IMR-90 (cell line): ENCODE measurements around the gene NETO2. TPM values are rescaled to one million over a fixed set of nuclear protein-coding genes. Genes with fewer than 3 reads are reported as not detected.
A peak's percentile ranks its signal among the peaks of the same experiment; 100 is the strongest.

Experiments
- ATAC-seq: fragments of 200-7000 bp; cut with Tn5 transposase; 2 replicates; pipeline ENCODE4 v1.9.1; 2020; ENCODE audit warnings: low read depth, mild to moderate bottlenecking, moderate library complexity
- BruUV-seq: library from RNA; stranded (reverse); fragments of 400-500 nt; replicated peaks from 2 replicates; lab custom pipeline; 2021; lab: Mats Ljungman, UMichigan
- CTCF ChIA-PET: fragments of 300-600 bp; formaldehyde crosslinking; extraction: SDS; loops from one replicate; lab custom pipeline; 2021; ENCODE audit warnings: antibody characterized with exemption; lab: Yijun Ruan, JAX
- POLR2A ChIA-PET: fragments of 300-600 bp; sonication (Branson Sonifier 250); formaldehyde crosslinking; loops from one replicate; lab custom pipeline; 2022; ENCODE audit warnings: antibody characterized with exemption; ENCODE audit not compliant: unreplicated experiment; lab: Charles Lee
- DNase-seq: peaks from one replicate; pipeline ENCODE4 v3.0.0; 2013
- H2AFZ ChIP-seq: replicated peaks from 2 replicates; pipeline ENCODE3; 2013; ENCODE audit warnings: low read length, mild to moderate bottlenecking; ENCODE audit not compliant: poor library complexity
- H2AK5ac ChIP-seq: 2 replicates; pipeline ENCODE4 v1.6.1; 2013; ENCODE audit warnings: low read depth, low read length, inconsistent platforms
- H2AK9ac ChIP-seq: replicated peaks from 2 replicates; pipeline ENCODE3; 2013; ENCODE audit warnings: mild to moderate bottlenecking, low read depth, low read length, moderate library complexity; ENCODE audit not compliant: poor library complexity
- H2BK120ac ChIP-seq: 2 replicates; pipeline ENCODE4 v1.6.1; 2013; ENCODE audit warnings: low read depth, low read length, inconsistent platforms
- H2BK15ac ChIP-seq: 3 replicates; pipeline ENCODE4 v1.6.1; 2013; ENCODE audit warnings: low read depth, low read length, inconsistent platforms
- H2BK20ac ChIP-seq: 2 replicates; pipeline ENCODE4 v1.6.1; 2013; ENCODE audit warnings: low read depth, mild to moderate bottlenecking, inconsistent platforms, low read length, moderate library complexity
- H2BK5ac ChIP-seq: 2 replicates; pipeline ENCODE4 v1.6.1; 2013; ENCODE audit warnings: mild to moderate bottlenecking, low read depth, low read length, inconsistent platforms; ENCODE audit not compliant: poor library complexity, severe bottlenecking
- H3K14ac ChIP-seq: replicated peaks from 2 replicates; pipeline ENCODE4 v1.6.1; 2013; ENCODE audit warnings: low read depth, low read length, inconsistent platforms
- H3K18ac ChIP-seq: 2 replicates; pipeline ENCODE4 v1.6.1; 2013; ENCODE audit warnings: low read depth, low read length, control low read depth
- H3K23ac ChIP-seq: 2 replicates; pipeline ENCODE4 v1.6.1; 2013; ENCODE audit warnings: low read depth, low read length, inconsistent platforms
- H3K27ac ChIP-seq: 2 replicates; pipeline ENCODE4 v1.5.1; 2013; ENCODE audit warnings: mild to moderate bottlenecking, control low read depth, low read length; ENCODE audit not compliant: insufficient read depth
- H3K27me3 ChIP-seq: 2 replicates; pipeline ENCODE4 v1.6.1; 2013; ENCODE audit warnings: low read length; ENCODE audit not compliant: control insufficient read depth, insufficient read depth
- H3K36me3 ChIP-seq: 2 replicates; pipeline ENCODE4 v1.6.1; 2013; ENCODE audit warnings: low read length, mixed read lengths; ENCODE audit not compliant: control insufficient read depth, insufficient read depth
- H3K4ac ChIP-seq: 2 replicates; pipeline ENCODE4 v1.6.1; 2013; ENCODE audit warnings: low read depth, low read length, inconsistent platforms
- H3K4me1 ChIP-seq: 2 replicates; pipeline ENCODE4 v1.6.1; 2013; ENCODE audit warnings: low read length, mixed read lengths; ENCODE audit not compliant: control insufficient read depth, insufficient read depth
- H3K4me2 ChIP-seq: 2 replicates; pipeline ENCODE4 v1.6.1; 2013; ENCODE audit warnings: low read depth, mild to moderate bottlenecking, control low read depth, low read length, moderate library complexity
- H3K4me3 ChIP-seq: 2 replicates; pipeline ENCODE4 v1.5.1; 2013; ENCODE audit warnings: low read depth, mild to moderate bottlenecking, control low read depth, low read length, moderate library complexity; ENCODE audit not compliant: insufficient read depth
- H3K56ac ChIP-seq: 2 replicates; pipeline ENCODE4 v1.6.1; 2013; ENCODE audit warnings: low read length, inconsistent platforms; ENCODE audit not compliant: insufficient read depth; ENCODE audit errors: extremely low read depth
- H3K79me1 ChIP-seq, 2 experiments: 2 replicates each; pipeline ENCODE4 v1.6.1; 2013; ENCODE audit warnings: low read length in 2 of 2, inconsistent platforms in 1 of 2, low read depth in 1 of 2
- H3K9ac ChIP-seq: 2 replicates; pipeline ENCODE4 v1.6.1; 2013; ENCODE audit warnings: low read depth, low read length, control low read depth
- H3K9me1 ChIP-seq: 2 replicates; pipeline ENCODE4 v1.6.1; 2013; ENCODE audit warnings: low read length, inconsistent platforms; ENCODE audit not compliant: insufficient read depth
- H3K9me3 ChIP-seq: 2 replicates; pipeline ENCODE4 v1.6.1; 2013; ENCODE audit warnings: low read length; ENCODE audit not compliant: control insufficient read depth, insufficient read depth
- H4K20me1 ChIP-seq: 2 replicates; pipeline ENCODE4 v1.6.1; 2013; ENCODE audit warnings: low read length, inconsistent platforms; ENCODE audit not compliant: insufficient read depth
- H4K5ac ChIP-seq: 2 replicates; pipeline ENCODE4 v1.6.1; 2013; ENCODE audit warnings: mild to moderate bottlenecking, low read depth, low read length, control low read depth
- H4K8ac ChIP-seq, 2 experiments: 2 replicates each; pipeline ENCODE4 v1.6.1; 2013; ENCODE audit warnings: low read depth in 2 of 2, low read length in 2 of 2, control low read depth in 1 of 2, inconsistent platforms in 1 of 2
- H4K91ac ChIP-seq: 2 replicates; pipeline ENCODE4 v1.6.1; 2013; ENCODE audit warnings: low read depth, low read length, inconsistent platforms; ENCODE audit not compliant: insufficient read depth
- CEBPB ChIP-seq: IDR thresholded peaks from 2 replicates; pipeline ENCODE4 v1.6.1; 2012; ENCODE audit warnings: low read depth, low read length, improper control_type of control experiment
- CHD1 ChIP-seq: IDR thresholded peaks from 2 replicates; pipeline ENCODE4 v1.6.1; 2012; ENCODE audit warnings: low read depth, low read length, improper control_type of control experiment
- CTCF ChIP-seq: conservative IDR thresholded peaks from 2 replicates; pipeline ENCODE4 v1.5.1; 2012; ENCODE audit warnings: mild to moderate bottlenecking, low read depth, low read length, improper control_type of control experiment
- ELK1 ChIP-seq: fragments of 150-350 bp; IDR thresholded peaks from 2 replicates; pipeline ENCODE4 v1.6.1; 2016; ENCODE audit warnings: low read depth, mild to moderate bottlenecking, low read length, moderate library complexity, borderline replicate concordance
- FOS ChIP-seq: fragments of 150-350 bp; IDR thresholded peaks from 2 replicates; pipeline ENCODE4 v1.6.1; 2016; ENCODE audit warnings: low read depth, low read length
- MAZ ChIP-seq: IDR thresholded peaks from 2 replicates; pipeline ENCODE4 v1.6.1; 2012; ENCODE audit warnings: low read depth, mild to moderate bottlenecking, low read length, improper control_type of control experiment, moderate library complexity, borderline replicate concordance
- MXI1 ChIP-seq: IDR thresholded peaks from 2 replicates; pipeline ENCODE4 v1.6.1; 2012; ENCODE audit warnings: low read depth, mild to moderate bottlenecking, low read length, moderate library complexity, borderline replicate concordance
- NFE2L2 ChIP-seq: fragments of 150-350 bp; IDR thresholded peaks from 2 replicates; pipeline ENCODE4 v1.6.1; 2016; ENCODE audit warnings: low read depth, mild to moderate bottlenecking, low read length
- POLR2A ChIP-seq: IDR thresholded peaks from 2 replicates; pipeline ENCODE4 v1.6.1; 2012; ENCODE audit warnings: mild to moderate bottlenecking, low read depth, low read length
- RAD21 ChIP-seq: IDR thresholded peaks from 2 replicates; pipeline ENCODE4 v1.6.1; 2012; ENCODE audit warnings: low read length, improper control_type of control experiment
- RCOR1 ChIP-seq: IDR thresholded peaks from 2 replicates; pipeline ENCODE4 v1.6.1; 2012; ENCODE audit warnings: mild to moderate bottlenecking, low read length, improper control_type of control experiment; ENCODE audit not compliant: insufficient replicate concordance
- SMC3 ChIP-seq: fragments of 150-350 bp; IDR thresholded peaks from 2 replicates; pipeline ENCODE4 v1.6.1; 2016; ENCODE audit warnings: low read depth, mild to moderate bottlenecking, antibody characterized with exemption, low read length, moderate library complexity
- USF2 ChIP-seq: fragments of 150-350 bp; IDR thresholded peaks from 2 replicates; pipeline ENCODE4 v1.6.1; 2017; ENCODE audit warnings: mild to moderate bottlenecking, antibody characterized with exemption, low read length, low read depth
- WGBS, 2 experiments: methylation state at CpG; one replicate each; pipeline versions ENCODE4 v1.1.5 to v1.1.7; 2013; ENCODE audit warnings: missing lambda C conversion rate in 2 of 2; ENCODE audit not compliant: insufficient read length in 1 of 2; ENCODE audit errors: extremely low coverage in 2 of 2; 5-methylcytosine and 5-hydroxymethylcytosine counted together
- dilution Hi-C: fragments of 300-500 bp; cut with HindIII; formaldehyde crosslinking; loops from one replicate; pipeline ENCODE4 v1.14.3; 2018; ENCODE audit warnings: low sequenced_read_pairs; ENCODE audit not compliant: unreplicated experiment
- in situ Hi-C: fragments of 300-500 bp; cut with MboI; formaldehyde crosslinking; loops from 3 replicates; pipeline ENCODE4 v1.14.3; 2019; ENCODE audit warnings: low sequenced_read_pairs, inconsistent platforms, mixed read lengths
- intact Hi-C: fragments of 100-400 bp; cut with micrococcal nuclease; formaldehyde crosslinking; loops from 2 replicates; pipeline ENCODE4 v1.10.0; 2022
- polyA plus RNA-seq, 3 experiments: library from polyadenylated mRNA; depleted of rRNA; stranded (reverse); fragments of >200 nt; gene quantifications; 2 replicates each; pipeline ENCODE4 v1.2.3, GENCODE V29; 2012; ENCODE audit warnings: low replicate concordance in 1 of 3
- total RNA-seq: library from RNA; depleted of rRNA; stranded (reverse); fragments of >200 nt; gene quantifications from 2 replicates; pipeline ENCODE4 v1.2.3, GENCODE V29; 2012

The NETO2 gene
- total and polyA plus RNA-seq, 2 of the 4 experiments (the other 2 are of a cell fraction), result 38.5 to 39.3 TPM

GRCh38 chr16:47141773-47142485, 1.8 kb downstream of the NETO2 start:
- Histone ChIP-seq H3K18ac (no peak overlapping the region), H3K36me3 (no peaks in the 10 kb centered on the region), H4K91ac (no peak overlapping the region), H2BK20ac (no peak overlapping the region), H3K27me3 (no peaks in the 10 kb centered on the region), H3K9me1 (no peaks in the 10 kb centered on the region), H2AFZ (peak overlapping the region; percentile 94), H3K14ac (no peak overlapping the region), H2AK9ac (peak overlapping the region; percentile 85), H3K79me1 (peaks cover 9 to 26% of the 10 kb centered on the region in 2 experiments), H4K20me1 (no peaks in the 10 kb centered on the region), H2BK15ac (no peak overlapping the region), H2BK120ac (no peak overlapping the region), H3K4me3 (peak overlapping the region; percentile 62), H3K23ac (peak overlapping the region; percentile 53; the same call in 1 of the 2 replicates), H4K8ac (no peak overlapping the region), H3K4me2 (peak overlapping the region; percentile 95), H3K56ac (no peak overlapping the region), H3K4me1 (no peaks in the 10 kb centered on the region), H2BK5ac (no peak overlapping the region), H3K4ac (no peak overlapping the region), H3K9me3 (no peaks in the 10 kb centered on the region), H4K5ac (no peak overlapping the region), H3K27ac (no peak overlapping the region), H3K9ac (peak overlapping the region; percentile 30; the same call in 1 of the 2 replicates), H2AK5ac (no peak overlapping the region)
- dilution Hi-C loops (no loop called here), intact Hi-C loops (loop anchor here (1.0 to 10.0 kb wide), 13 partner anchors 105 to 1490 kb away; partner anchors contain the start of genes ABCC11 and LONP2), in situ Hi-C loops (no loop called here)
- ChIA-PET CTCF (interaction anchor here (0.6 to 3.7 kb wide), 30 partner anchors 9 to 1023 kb away, joined by 3 to 26 read pairs (median 5); partner anchors contain the start of gene ABCC12), POLR2A (interaction anchor here (0.5 to 0.6 kb wide), 2 partner anchors 87 to 164 kb away, joined by 3 to 8 read pairs; no protein-coding TSS in a partner anchor)
- 0 out of 2 replicates have a peak, but pooled peaks have one; percentile 33 for TF ChIP-seq POLR2A
- TF ChIP-seq ELK1, result no peak
- TF ChIP-seq CEBPB, result no peak
- TF ChIP-seq MXI1, result no peak
- TF ChIP-seq SMC3, result peak; percentile 64
- no peak for TF ChIP-seq CHD1
- no peak for TF ChIP-seq NFE2L2
- no peak for TF ChIP-seq RCOR1
- TF ChIP-seq FOS, result no peak
- TF ChIP-seq CTCF, result peak; percentile 95
- TF ChIP-seq MAZ, result peak; percentile 13; the same call in 1 of the 2 replicates
- peak; percentile 94 for TF ChIP-seq RAD21
- TF ChIP-seq USF2, result no peak
- no TSS peak for BruUV-seq
- ATAC-seq (peak; percentile 59), DNase-seq (peak; percentile 83)
- 0% methylated on average over 11 of the region's 26 CpGs; no CpG with 5 or more reads in 1 of the 2 experiments for WGBS, 2 experiments
